SIG-M5 (cell line): ENCODE measurements around the gene GUCD1.
A peak's percentile ranks its signal among the peaks of the same experiment; 100 is the strongest.

Experiments
- DNase-seq: peaks from one replicate; lab custom pipeline; 2025; lab: John Stamatoyannopoulos, UW

GUCD1 gene

GRCh38 chr22:24503137-24503842, 51.6 kb downstream of the GUCD1 start:
- peak; percentile 53 for DNase-seq

- DNase-seq = no peak
These were observed 52.4 kb downstream of the GUCD1 start for GRCh38 chr22:24502541-24502940.

- DNase-seq = no peak
These were observed 52.9 kb downstream of the GUCD1 start for GRCh38 chr22:24502034-24502433.

GRCh38 chr22:24501301-24502005, 53.5 kb downstream of the GUCD1 start:
- no peak for DNase-seq

- DNase-seq = no peak
These were observed 54.6 kb downstream of the GUCD1 start for GRCh38 chr22:24500277-24500820.

GRCh38 chr22:24499706-24500276, 55.1 kb downstream of the GUCD1 start:
- no peak for DNase-seq

- no peak for DNase-seq
These were observed 56.1 kb downstream of the GUCD1 start for GRCh38 chr22:24498824-24499223.

GRCh38 chr22:24497841-24498258, 57.1 kb downstream of the GUCD1 start:
- no peak for DNase-seq

GRCh38 chr22:24496661-24497060, 58.3 kb downstream of the GUCD1 start:
- no peak for DNase-seq

- DNase-seq = no peak
These were observed 58.7 kb downstream of the GUCD1 start for GRCh38 chr22:24496234-24496633.

GRCh38 chr22:24495365-24495675, 59.6 kb downstream of the GUCD1 start:
- no peak for DNase-seq

- no peak for DNase-seq
These were observed 60.2 kb downstream of the GUCD1 start, which contains the start of gene UPB1 for GRCh38 chr22:24494528-24495364. Gene UPB1, plus strand, starts transcription at chr22:24495332. Its CDS starts 72 bp downstream, at chr22:24495404.

- no peak for DNase-seq
These were observed 60.8 kb downstream of the GUCD1 start for GRCh38 chr22:24494167-24494527.

- DNase-seq = no peak
These were observed 62.5 kb downstream of the GUCD1 start for GRCh38 chr22:24492391-24492790.
